GM18873 (cell line): ENCODE results near the gene BOD1L1.

Experiments used
- ATAC-seq: cut with Tn5 transposase; IDR thresholded peaks from one replicate; pipeline ENCODE4 v1.9.1; 2021; ENCODE audit warnings: mild to moderate bottlenecking, moderate library complexity, moderate number of reproducible peaks; ENCODE audit not compliant: unreplicated experiment, low FRiP score

The BOD1L1 gene

GRCh38 chr4:13541176-13541604 lies 86.3 kb downstream of the BOD1L1 start:
- ATAC-seq: no peak

DNA sequence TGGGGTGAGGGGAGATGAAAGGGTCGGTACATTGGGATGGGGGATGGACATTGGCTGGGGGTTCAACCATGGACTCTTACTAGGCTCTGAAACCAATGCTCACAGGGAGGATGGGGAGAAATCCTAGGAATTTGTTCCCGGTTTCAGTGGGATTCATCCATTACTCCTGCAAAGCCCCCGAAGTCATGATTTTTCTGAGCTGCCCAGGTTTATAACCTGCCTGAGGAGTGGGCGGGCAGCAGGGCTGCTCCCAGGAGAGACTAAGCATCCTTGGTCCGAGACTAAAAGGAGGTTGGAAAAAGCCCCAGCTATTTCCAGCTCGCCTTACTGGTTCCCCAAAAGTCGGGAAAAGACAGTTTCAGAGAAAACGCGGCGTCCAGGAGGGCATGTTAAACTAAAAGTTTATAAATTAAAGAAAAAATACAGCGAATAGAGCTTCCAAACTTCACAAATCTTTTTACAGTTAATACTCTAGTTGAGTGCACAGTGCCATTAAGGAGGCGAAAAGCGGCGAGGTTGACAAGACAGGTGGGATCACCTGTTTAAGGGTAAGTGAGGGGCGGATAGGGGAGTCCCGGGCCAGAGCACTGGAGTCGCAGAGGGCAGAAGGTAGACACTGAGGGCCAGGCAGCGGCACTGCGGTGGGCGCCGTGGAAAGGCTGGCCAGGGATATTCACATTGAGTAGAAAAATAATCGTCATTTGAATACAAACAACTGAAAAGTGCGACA lies 86.9 kb downstream of the BOD1L1 start:
- no peak for ATAC-seq

DNA sequence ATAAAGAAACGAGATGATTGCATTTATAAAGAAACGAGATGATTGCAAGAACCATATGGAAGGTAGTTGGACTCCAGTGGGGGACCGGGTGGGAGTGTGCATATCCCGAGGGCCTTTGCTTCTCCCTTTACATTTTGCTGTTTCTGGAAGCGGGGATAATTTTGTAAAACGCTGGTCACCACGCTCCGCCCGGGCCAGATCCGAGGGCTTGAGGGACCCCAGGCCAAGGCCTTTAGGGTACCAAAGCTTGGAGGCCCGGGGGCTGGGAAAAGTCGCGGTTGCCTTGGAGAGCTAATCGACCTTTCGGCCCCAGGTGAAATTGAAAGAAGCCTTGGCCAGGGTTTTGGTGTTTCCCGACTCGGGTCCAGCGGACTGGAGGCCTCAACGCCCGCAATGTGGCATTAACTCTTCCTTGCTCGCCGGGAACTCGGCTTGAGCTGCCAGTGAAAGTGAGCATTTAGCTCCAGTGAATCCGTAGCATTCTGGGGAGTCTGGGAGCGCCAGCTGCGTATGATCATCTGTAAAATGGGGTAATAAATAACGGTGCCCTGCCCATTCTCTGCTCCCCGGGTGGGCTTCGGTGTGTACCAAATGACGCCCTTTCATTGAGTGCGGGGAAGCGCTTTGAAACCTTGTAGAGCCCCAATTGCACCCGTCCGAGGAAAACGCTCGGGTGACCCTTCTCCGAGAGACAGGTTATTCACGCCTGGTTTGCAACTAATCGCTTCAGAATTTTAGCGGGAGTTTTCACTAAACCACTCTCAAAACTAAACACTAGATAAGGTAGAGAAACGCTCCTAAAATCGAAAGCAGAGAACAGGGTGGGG lies 87.7 kb downstream of the BOD1L1 start:
- ATAC-seq: no peak

DNA sequence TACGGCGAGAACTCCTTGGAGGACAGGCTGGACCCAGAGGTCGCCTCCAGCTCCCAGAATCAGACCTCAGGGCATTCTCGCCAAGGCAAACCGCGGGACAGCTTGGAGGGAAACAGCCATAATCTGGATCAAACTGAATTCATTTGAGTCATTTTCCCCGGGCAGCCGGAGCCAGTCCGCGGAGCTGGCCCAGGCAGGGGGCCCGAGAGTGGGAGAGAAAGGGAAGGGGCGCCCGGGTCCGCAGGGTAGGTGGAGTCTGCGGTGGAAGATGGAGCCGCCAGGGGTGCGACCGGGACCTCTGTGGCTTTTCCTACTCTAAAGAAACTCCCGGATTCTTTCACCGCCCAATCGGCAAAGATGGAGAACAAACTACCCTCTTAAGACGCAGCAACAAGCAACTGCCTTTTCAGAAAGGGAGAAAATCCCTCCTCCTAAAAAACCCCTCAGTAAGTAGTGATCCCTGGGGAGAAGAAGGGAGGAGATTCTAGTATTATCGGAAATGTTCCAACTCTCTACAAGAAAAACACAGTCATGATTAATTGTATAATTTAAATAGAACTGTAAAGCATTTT lies 88.4 kb downstream of the BOD1L1 start:
- no peak for ATAC-seq

- no peak for ATAC-seq
Measured at GRCh38 chr4:13538427-13538973, 89.0 kb downstream of the BOD1L1 start.

DNA sequence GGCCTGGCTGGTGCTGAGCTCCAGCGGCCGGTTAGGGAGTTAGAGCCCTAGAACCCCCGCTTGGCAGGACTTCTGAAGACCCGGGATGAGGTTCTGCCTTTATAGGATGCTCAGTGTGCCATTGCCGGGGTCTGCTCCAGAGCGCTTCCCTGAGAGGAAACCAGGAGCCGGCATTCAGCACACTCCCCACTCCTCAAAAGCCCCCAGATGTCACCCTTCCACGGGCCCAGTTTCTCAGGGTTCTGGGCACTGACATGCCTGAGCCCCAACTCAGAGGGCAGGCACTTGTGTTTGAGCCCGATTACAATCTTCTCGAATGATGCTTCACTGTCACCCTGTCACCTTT lies 89.7 kb downstream of the BOD1L1 start:
- ATAC-seq: no peak

DNA sequence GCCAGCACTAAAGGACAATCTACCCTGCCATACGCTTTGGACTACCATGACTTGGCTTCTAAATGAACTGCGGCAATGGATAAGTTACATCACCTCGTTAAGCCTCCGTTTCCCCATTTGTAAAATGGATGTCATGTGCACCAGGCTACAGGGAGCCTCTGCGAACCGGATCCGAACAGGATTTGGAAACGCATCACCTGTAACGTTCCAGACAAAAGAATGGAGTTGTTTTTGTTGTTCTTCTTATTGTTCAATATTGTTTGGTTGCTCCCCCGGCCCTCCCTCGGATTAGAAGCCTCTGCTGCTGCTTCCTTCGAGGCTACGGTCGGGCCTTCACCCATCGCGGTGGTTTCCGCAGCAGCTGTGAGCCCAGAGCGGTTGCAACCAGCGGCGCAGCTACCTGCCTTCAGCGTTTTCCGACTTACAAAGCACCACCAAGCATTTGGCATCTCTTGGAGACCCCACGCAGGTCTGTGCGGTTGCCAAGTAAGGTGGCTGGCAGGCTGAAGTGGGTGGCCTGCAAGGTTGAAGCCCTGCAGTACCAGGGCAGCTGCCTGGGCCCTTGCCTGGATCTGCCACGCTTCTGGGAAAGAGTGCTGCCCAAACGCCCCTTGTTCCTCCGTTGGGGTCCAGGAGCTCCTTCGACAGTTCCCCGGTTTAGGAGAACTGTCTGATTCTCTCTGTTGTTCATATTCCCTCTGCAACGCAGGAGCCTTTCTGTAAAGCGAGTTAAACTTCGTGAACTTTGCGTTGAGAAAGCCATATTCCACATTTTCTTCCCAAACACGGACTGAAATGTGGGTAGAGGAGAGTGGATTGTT lies 90.3 kb downstream of the BOD1L1 start:
- no peak for ATAC-seq

DNA sequence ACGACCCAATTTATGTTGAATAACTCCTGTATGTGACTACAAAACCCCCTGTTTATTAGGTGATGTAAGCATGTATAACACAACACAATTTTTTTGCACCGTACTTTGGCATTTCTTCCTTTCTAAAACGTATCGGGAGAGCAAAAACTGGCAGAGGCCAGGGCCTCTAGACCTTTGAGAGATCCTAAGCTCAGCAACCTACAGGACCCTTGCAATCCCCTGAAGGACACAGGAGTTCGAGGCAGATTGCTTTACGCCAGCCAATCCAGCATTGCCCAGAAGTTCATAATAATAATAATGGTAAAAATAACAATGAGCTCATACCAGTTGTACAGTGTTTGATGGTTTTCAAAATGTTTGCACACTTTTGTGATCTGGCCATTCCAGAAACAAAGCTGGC lies 90.9 kb downstream of the BOD1L1 start:
- ATAC-seq: no peak

GRCh38 chr4:13535708-13536361 lies 91.7 kb downstream of the BOD1L1 start:
- no peak for ATAC-seq

DNA sequence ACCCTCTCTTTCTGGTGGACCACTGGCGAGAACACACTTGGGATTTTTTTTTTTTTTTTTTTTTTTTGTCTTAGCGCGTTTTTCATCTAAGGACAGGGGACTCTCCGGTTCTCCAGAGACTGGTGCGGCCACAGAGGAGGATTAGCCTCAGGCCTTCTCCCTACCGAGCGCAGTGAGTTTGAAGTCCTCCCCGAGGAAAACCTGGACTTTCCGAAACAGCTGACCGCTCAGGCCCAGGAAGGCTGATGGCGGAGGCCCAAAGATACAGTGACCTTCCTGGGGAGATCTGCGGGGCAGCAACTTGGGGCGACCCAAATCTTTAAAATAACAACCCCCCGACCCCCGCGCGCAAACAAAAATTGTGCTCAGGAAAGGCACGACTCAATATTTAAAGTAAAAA lies 92.4 kb downstream of the BOD1L1 start:
- no peak for ATAC-seq

- no peak for ATAC-seq
Measured at GRCh38 chr4:13534344-13535063, 93.0 kb downstream of the BOD1L1 start.

- no peak for ATAC-seq
Measured at GRCh38 chr4:13533670-13534343, 93.7 kb downstream of the BOD1L1 start.

DNA sequence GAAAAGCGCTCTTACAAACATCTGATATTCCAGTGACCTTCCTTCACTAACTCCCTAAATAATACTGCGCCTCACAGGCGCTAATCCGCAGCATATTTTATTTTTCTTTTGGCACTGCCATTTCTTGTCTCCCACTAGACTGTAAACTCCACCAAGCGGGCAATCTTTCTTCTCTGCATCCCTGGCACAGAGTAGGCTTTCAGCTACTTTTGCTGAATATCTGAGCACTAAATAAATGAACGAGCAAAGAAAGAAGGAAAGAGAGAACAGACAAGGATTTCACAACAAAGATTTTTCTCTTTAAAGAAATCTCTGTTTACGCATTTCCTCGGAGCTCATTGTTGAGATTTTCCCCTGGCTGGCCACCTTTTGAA lies 95.9 kb downstream of the BOD1L1 start:
- ATAC-seq: no peak

GRCh38 chr4:13530823-13531624 lies 96.5 kb downstream of the BOD1L1 start:
- ATAC-seq: no peak

DNA sequence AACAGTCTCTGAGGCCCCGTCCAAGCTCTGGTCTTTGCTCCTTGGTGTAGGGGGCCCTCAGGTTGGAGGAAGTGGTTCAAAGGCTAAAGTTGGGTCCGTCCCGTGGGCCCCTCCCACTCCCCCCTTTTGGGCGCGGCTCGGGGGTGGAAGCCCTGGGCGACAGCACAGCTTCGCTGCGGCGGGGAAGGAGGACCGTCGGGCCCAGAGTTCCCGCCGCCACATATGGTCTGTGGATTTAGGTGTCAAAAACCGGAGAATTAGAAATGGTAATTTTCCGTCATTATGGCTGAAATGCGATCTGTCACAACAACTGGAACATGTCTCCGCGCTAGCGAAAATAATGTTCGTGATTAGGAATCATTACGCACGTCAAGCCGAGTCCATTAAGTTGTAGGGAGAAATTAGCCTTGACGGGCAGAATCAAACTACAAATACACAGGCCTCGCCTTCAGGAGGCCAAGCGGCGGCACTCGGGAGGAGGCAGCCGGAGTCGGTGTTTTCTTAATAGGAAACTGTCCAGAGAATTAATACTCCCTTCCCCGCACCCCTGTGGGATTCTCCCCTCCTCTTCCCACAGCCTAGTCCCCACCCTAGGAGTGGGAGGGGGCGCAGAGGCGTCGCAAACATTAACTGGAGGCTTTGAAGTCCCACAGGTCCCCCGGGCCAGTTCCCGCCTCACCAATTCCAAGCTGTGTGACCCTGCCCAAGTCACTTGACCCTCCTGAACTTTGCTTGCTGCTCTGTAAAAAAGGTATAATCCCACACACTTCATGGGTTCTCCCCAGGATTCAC lies 98.2 kb downstream of the BOD1L1 start:
- no peak for ATAC-seq

GRCh38 chr4:13528821-13529127 lies 98.8 kb downstream of the BOD1L1 start:
- ATAC-seq: no peak

DNA sequence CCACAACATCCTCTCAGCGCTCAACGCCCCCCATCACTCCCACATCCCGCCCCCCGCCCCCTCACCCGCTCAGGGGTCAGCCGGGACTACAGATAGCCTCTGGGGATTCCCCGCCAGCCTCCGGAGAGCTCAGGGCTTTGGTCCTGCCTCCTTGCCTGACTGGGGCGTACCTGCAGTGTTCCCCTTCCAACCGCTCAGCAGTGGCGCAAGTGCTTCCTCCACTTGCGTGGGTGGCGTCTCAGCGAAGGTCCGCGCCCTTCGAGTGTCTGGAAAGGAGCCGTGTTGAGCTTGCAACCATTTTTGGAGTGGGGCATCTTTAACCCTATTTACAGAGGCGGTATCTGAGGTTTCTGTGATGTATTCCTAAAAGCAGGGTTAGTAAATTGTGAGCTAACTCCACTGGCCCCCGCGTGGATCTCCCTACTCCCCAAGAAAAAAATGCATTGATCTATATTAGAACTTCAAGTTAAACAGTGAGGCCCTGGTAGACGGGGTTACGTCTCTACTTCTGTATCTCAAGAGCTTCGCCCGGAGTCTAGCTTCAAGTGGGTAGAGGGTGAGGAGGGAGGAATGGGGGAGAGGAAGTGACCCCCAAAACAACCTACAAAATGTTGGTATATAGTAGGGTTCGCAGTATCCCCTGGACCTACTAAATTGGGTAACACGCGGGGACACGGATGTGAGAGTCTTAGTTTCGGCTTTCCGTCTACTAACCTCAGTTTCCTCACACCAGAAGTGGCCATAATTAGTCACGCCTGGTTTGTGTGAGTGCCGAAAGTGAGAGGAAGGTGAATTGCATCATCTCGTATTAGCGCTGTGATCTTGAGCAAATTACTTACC lies 99.3 kb downstream of the BOD1L1 start:
- peak; percentile 86 for ATAC-seq
